IPS-NIHi11 (cell line): Measurements from ENCODE around the gene SERPINF2.
"Not testable (repeated sequence)": the region's sequence is repeated elsewhere in the genome, so short reads cannot be mapped to it uniquely, and the experiment has no call there.

Experiments used
- DNase-seq: peaks from one replicate; pipeline ENCODE4 v3.0.0; 2012; ENCODE audit warnings: mixed read lengths, low spot score

The SERPINF2 gene

DNA sequence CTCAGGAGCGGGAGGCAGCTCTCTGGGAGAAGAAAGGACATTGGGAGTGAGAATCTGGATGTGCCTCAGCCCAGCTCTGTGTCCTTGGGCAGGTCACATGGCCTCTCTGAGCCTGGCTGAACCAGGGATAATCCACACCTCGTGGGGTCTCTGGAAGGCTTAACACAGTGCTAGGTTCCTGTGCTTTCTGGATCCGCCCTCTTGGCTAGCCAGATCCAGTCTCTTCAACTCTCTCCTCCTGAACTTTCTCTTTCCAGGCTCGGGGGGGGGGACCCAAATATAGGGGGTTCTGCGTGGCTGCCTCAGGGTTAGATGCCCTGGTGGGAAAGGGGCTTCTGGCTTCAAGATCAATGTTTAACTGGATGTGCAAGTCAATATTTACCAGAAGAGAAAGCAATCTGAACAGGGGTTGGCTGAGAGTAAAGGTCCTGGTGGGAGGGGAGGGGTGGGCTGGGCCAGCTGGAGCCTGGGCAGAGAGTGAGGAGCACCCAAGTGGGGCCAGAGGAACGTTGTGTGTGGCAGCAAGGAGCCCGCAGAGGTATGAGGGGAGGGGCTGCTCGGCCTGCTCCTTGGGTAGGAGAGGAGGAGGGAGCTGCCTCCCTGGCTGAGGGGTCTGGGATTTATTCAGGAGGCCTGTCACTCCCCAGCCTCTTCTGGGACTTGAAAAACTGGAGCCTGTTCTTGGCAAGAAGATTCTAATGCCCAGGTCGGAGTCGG lies at the start of gene SERPINF2:
Gene SERPINF2, plus strand, starts transcription at position 501 of the 717 bp plus-strand sequence. CDS start 2,125 bp downstream, outside the sequence.
- DNase-seq: peak; percentile 18

DNA sequence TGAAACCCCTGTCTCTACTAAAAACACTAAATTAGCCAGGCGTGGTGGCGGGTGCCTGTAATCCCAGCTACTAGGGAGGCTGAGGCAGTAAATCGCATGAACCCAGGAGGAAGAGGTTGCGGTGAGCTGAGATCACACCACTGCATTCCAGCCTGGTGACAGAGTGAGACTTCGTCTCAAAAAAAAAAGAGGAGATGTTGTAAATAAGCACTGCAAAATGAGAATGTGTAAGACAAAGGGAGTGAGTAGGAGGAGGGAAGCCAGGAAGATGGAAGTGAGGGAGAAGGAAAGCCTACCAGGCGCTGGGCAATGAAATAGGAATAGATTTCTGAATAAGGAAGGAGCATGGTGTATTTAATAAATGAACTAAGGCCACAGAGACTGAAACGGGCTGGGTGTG lies 49.3 kb upstream of the SERPINF2 start:
- DNase-seq: no peak

DNA sequence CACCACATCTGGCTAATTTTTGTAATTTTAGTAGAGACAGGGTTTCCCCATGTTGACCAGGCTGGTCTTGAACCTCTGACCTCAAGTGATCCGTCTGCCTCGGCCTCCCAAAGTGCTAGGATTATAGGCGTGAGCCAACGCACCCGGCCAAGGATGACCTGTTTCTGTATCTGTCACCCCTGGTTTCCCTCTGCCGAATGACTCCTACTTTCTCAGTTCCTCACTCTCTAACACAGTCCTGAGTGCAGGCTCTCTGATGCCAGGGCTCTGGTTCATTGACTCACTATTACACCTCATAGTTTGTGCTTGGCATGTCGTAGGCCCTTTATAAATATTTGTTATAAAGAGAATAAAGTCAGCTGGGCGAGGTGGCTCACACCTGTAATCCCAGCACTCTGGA lies 47.3 kb upstream of the SERPINF2 start:
- no peak for DNase-seq

DNA sequence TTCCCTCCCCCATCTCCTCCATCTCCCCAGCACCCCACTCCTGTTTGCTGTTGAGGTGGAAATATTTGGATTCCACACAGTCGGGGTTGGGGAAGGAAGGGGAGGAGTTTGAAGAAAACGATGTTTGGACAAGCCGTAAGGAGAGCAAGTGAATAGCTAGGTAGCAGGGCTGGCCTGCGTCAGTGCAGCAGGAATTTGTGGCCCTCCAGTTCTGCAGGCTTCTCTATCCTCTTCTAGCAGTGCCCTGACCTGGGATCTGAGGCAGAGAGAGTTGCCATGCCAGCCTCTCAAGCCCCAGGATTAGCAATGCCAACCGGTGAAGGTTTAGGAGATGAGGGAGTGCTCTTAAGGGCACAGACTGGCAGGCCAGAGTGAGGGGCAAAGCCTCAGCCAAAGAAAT lies 45.0 kb upstream of the SERPINF2 start:
- DNase-seq: no peak

DNA sequence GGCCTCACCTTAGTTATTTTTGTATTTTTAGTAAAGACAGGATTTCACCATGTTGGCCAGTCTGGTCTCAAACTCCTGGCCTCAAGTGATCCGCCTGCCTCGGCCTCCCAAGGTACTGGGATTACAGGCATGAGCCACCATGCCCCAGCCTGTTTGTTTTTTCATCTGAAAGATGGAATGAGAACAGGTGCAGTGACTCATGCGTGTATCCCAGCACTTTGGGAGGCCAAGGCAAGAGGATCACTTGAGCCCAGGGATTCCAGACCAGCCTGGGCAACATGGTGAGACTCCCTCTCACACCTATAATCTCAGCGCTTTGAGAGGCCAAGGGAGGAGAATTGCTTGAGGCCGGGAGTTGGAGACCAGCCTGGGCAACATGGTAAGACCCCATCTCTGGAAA lies 42.8 kb upstream of the SERPINF2 start:
- DNase-seq: not testable (repeated sequence)

DNA sequence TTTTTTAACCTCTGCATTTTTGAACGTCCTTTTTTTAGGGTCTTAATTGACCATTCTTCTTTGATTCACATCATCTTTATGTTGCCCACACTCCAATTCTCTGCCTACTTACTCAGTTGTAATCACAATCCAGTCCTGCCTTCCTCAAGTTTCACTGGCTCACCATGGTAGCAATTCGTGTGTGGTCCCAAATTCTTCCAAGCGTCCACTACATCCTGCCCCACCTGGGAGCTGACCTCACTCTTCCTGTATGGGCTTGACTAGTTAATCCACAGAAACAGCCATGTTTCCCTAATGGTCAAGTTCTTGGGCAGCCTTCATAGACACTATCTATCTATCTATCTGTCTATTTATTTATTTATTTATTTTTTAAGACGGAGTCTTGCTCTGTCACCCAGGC lies 39.6 kb upstream of the SERPINF2 start:
- no peak for DNase-seq

DNA sequence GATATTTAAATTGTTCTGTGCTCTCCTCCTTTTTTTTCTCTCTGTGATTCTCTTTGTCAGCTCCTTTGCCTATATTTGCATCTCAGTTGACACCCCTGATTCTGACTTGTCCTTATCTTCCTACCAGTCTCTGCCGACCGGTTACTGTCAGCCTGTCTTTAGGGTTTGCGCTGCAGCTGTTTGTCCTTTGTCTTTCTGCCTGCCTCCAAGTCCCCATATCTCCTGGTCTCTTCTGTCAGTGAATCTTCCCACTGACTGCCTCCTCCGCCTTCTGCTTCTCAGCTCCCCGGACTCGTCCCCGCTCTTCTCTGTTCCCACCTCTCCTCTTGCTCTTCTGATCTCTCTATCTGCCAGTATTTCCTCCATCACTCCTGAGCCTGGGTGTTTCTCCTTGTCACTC lies 37.7 kb upstream of the SERPINF2 start:
- DNase-seq: no peak

DNA sequence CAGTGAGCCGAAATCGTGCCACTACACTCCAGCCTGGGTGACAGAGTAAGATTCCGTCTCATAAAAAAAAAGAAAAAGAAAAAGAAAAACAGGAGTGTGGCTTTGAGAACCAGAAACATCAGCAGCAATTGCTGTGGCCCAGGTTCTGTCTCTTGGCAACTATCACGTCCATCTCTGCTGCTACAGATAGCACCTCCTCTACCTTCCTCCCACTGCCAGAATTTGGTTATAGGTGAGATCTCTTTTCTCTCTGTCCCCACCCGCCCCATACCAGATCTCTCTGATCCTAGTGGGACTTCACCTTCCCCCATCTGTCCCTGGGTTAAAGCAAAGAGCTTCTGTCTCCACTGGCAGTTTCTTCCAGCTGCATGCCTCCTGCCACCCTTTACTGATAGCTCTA lies 35.6 kb upstream of the SERPINF2 start:
- no peak for DNase-seq

DNA sequence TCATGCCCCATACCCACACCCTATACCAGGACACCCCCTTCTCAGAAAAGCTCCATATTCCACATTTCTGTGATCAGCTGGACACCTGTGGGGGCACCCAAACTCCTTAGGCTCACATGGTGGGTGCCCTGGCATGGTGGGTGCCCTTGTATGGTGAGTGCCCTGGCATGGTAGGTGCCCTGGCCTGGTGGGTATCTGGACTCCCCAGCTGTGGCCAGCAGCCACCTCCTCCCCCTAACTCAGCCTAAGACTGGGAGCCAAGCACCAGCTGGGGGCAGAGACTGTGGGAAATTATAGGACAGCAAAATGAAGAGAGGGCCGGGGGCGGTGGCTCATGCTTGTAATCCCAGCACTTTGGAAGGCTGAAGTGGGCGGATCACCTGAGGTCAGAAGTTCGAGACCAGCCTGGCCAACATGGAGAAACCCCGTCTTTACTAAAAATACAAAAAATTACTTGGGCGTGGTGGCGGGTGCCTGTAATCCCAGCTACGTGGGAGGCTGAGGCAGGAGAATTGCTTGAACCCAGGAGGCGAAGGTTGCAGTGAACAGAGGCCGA lies 33.8 kb upstream of the SERPINF2 start:
- DNase-seq: not testable (repeated sequence)

DNA sequence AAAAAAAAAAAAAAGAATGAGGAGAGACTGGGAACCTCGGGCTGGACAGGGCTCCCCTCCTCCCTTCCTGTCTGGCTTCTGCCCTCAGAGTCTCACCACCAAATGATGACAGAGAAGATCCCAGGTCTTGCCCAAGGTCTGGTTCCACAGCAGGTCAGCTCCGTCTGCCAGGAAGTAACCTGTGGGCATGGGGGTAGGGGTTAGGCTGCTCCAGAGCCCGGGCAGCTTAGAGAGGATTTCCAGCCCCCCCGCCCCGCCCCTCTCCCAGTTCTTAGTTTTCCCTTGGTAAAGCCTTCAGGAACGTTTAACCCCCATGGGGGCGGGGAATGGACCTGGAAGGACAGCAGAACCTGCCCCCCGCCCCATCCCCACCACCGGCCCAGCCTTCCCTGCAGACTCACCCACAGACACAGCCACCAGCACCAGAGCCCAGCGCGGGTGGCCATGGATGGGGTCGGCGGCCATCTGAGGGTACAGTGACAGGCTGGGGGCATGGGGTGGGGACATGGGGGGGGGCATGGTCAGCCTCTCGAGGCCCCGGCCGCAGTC lies 33.2 kb upstream of the SERPINF2 start:
- DNase-seq: peak; percentile 14

DNA sequence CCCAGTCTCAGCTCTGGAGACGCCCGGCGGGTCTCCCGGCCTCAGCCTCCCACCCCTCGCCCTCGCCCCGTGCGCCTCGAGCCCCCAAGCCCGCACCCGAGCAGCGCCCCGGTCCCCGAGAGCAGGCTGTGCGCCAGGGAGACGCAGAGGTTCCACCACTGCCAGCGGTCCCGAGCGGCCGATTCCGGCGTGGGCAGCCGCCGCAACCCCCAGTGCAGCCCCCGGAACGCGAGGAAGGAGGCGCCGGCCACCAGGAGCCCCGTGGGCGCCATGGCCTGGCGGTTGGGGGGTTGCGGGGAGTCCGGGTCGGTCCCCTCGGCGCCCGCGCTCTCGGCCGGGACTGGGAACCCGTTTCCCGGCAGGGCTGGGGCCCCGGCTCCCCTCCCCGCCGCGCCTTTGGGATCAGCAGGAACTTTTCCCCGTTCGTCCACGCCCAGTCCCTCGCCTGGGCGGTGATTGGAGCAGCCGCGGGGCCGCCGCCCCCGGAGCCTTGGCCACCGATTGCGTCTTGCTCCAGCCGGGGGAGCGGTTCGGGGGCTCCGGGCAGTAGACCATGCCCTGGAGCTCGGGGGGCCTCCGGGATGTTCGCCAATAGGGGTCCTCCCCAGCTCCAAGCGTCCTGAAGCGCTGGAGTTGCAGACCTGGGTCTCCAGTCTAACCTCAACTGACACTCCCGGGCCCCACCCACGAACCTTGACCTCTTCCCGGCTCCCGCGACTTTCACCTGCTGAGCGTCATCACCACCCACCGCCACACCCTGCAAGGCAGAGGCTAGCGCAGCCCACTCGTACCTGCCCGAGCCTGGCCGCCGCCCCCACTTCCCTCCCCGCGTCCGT lies 32.5 kb upstream of the SERPINF2 start, which contains the start of gene TLCD2:
Gene TLCD2, minus strand, starts transcription at position 407 of the 836 bp plus-strand sequence. Its CDS starts 135 bp downstream, at position 272.
- peak; percentile 80 for DNase-seq

DNA sequence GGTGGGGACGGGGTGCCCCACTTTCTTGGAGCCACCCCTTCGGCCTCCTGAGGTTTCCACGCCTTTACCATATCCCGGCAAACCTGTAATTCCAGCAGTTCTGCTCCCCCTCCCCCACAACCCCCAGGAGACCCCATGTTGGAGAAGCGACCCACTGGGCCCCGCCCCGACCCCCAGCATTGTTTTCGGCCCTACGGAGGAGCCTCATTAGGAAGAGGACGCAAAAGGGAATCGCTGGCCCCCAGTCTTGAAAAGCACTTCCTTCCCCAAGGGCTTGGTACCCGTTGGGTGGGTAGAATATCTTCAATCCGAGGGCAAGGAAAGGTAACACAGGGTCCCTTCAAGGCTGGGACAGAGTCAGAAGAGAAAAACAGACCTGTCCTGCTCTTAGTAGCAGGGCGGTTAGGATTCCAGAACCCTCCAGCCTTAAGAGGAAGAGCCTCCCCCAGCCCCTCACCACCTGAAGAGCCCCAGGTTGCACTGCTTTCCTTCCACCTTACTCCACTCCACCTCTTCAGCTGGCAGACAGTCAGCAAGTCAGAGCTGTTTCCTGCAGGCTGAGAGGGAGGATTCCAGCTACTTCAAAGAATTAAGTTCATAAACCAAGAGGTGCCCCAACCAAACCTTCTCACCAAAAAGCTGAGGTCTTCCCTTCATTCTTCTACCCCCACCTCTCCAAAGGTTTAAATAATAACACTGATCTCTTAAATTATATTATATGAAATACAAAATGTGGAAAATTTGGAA lies 31.7 kb upstream of the SERPINF2 start:
- peak; percentile 14 for DNase-seq

DNA sequence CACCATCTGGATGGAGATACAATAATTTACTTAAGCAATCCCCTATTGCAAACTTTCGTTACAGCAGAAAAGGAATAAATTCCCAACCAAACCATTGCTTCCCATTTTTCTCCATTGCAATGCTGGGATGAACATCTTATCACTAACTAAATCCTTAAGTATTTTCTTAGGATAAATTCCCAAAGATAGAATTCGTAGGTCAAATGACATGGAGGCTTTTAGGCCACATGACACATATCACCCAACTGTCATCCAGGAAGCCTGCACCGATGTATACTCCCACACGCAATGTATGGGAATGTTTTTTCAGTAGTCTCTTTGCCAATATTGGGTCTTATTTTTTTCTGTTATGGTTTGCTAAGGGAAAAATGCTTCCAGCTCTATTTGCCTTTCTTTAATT lies 30.9 kb upstream of the SERPINF2 start:
- DNase-seq: no peak

DNA sequence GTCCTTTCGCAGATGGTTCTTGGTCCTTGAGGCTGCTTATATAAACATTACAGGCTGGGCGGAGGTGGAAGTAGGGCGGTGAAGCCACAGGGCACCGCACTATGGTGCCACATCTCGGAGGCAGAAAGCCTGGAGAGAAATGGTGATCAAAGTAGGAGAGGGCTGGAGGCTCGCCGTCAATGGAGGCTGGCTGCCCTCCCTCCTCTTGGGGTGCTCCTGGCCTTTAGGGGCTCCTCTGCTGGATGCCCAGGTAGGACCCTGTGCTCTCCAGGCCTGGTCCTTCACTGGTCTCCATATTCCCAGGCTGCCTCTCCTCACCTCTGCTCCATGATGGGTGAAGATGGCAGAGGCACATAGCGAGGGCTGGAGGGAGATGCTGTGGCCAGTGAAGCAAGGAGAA lies 30.4 kb upstream of the SERPINF2 start:
- DNase-seq: no peak

DNA sequence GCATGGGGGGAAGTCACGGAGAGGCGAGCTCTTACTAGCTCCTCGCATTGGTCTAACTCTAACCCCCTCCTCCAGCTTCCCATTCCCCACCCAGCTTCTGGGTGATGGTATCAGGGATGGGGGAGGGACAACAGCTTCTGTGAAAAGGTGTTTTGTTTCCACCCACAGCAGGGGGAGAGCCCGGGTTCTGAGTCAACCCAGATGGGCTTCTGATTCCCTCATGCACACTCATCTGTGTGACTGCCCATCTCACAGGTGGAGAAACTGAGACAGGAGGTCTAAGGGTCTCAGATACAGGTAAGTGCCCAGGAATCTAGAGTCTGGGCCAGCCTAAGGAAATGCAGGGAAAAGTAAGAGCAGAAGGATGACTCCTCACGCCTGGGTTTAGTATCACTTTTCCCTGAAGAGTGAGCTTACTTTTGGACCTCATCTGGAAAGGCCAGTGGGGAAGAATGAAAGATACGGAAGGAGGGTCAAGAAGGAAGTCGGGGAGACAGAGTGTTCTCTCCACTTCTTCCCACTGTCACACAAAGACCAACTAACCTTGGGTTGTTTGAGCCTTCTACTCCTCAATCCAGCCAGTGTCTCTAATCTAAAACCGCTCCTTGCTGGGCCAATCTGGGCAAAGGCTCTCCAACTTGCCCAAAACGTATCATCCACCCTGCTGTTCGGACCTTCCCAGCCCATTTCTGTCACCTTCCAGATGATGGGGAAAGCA lies 29.4 kb upstream of the SERPINF2 start:
- DNase-seq: no peak

DNA sequence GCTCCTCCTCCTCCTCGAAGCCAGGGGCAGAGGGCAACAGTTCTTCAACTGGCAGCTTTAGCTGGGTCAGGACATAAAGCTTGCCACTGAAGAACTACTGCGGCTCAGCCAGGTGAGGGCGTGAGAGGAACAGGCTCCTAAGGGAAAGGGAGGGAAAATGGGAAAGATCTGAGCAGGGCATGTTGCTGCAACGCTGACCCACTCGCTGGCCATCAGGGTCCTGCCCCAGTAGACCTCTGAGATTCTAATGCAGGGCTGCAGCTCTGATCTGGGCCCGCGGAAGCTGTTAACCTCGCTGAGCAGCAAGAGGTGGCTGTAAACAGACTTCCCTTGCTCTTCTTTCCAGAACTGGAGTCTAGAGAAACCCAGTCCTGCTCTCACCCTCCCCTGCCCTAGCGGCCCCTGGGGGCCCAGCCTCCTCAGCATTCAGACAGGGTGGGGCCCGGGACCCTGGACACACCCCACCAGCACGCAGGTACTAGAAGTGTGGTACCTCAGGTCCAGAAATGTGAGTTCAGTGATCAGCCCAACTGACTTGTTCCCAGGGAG lies 28.7 kb upstream of the SERPINF2 start:
- peak; percentile 66 for DNase-seq

DNA sequence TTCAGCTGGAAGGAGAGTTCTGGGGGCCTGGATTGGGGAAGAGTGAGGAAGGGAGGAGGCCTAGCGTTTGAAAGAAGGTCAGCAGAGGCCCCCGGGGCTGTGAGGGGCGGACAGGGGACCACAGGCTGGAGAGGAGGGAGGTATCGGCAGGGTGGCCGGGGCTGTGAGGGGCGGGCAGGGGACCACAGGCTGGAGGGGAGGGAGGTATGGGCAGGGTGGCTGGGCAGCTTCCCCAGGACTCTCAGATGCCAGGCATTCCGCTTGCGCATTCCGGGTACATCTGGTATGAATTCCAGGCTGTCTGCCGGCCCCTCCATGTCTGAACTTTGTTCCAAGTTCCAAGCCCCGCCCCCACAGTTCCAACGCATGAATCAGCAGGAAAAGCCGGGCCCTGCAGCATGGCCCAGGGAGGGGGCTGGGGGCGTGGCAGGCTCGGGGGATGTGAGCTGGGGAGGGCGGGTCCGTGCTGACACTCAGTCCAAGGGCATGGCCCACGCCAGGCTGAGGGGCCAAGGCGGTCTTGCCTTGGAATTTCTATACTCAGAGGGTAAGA lies 28.2 kb upstream of the SERPINF2 start:
- peak; percentile 79 for DNase-seq

DNA sequence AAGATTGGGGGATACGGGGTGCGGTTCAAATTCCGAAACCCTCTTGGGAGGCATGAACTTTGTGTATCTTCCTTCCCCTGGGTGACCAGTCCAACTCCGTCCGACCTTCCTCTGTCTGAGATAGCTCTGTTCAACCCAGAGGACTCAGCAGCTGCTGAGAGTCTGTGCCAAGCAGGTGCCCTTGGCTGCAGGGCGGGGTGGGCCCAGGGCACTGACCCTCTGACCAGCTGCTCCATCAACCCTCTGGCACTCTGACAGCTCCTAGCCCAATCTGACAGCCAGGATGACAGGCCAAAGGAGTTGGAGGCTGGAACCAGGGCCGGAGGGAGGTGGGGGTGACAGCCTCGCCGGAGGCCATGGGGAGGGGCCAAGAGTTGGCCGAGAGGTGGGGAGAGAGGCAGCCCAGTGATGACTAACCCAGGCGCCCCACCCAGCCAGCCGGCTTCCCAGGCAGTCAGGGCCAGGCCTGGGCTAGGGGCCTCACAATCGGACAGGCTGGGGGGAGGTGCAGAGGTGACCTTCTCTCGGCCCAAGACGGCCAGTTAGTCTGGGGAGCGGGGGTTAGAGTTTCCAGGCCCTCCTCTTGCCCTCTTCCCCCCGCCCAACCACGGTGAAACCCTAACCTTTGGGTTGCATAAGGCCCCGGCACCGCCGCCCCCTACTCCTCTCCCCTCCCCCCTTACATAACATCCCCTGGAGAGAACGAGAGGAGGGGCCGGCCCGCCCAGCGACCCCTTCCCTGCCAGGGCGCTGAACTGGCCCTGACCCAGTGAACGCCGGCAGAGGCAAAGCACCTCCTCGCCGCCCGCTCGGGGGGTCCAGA lies 27.5 kb upstream of the SERPINF2 start:
- peak; percentile 49 for DNase-seq

DNA sequence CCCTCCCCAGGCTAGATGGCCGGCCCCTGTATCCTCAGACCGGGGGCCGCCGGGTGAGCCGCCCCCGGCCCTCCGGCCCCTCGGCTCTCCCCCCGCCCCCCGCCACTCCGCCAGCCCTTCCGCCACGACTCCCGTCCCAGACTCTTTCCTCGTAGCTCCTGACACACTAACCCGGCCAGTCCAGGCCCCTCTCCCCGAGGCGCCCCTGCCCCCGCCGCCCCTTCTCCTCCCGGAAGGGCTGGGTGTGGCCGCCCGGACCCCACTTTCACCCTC lies 26.9 kb upstream of the SERPINF2 start:
- no peak for DNase-seq
